Measurements from ENCODE around the gene PDE10A.

The PDE10A gene

DNA sequence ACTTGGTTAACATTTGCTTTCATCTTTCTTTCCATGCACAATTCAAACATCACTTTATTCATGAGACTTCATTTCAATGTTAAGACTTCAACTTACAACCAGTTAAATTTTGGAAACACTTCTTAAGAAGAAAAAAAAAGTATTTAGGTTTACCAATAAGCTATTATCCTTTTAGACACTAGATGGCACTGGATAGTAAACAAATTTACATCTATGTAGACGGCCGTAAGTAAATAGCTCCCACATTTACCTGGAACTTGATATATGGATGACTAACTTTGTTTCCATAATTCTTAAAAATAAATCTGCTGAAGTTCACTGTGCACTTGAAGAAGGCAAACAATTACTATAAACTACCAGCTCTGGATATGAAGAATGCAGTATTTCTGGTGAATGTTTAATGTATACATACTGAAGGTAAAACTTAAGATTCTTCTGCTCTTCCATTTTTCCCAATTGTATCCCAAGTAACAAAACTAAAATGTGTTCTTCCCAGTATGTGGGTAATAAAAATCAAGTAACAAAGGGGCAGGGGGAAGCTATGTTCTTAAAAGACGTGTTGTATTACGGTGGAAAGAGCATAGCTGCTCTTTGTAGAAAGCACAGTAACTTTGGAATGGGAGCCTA is 223.0 kb downstream of the PDE10A start:
- H3K9ac ChIP-seq (ENCODE audit: low read depth in 1 of 2, low read length in 2 of 2): no peak overlapping the region
- H3K4me1 ChIP-seq (ENCODE audit: control insufficient read depth in 2 of 2, insufficient read depth in 2 of 2, low read length in 2 of 2): no peaks in the 10 kb centered on the region
- H3K4me3 ChIP-seq (ENCODE audit: low read length in 2 of 2): no peak overlapping the region
- H3K27ac ChIP-seq (ENCODE audit: low read depth in 2 of 2, low read length in 2 of 2): no peak overlapping the region
- no peaks in the 10 kb centered on the region for H3K9me3 ChIP-seq (ENCODE audit: control insufficient read depth in 2 of 2, low read length in 2 of 2)
- no peaks in the 10 kb centered on the region for H3K27me3 ChIP-seq (ENCODE audit: control insufficient read depth in 2 of 2, insufficient read depth in 2 of 2, low read length in 2 of 2)
- no peaks in the 10 kb centered on the region for H3K36me3 ChIP-seq (ENCODE audit: control insufficient read depth in 2 of 2, insufficient read depth in 2 of 2, low read length in 2 of 2)

DNA sequence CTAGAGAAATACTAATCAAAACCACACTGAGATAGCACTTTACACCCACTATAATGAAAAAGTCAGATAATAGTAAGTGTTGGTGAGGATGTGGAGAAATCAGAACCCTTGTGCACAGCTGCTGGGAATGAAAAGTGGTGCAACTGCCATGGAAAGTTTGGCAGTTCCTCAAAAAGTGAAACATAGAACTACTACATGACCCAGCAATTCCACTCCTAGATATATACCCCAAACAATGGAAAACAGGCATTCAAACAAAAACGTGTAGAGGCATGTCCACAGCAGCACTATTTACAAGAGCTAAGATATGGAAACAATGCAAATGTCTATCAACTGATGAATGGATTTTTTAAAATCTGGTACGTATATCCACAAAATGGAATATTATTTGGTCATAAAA is 236.1 kb downstream of the PDE10A start:
- no peaks in the 10 kb centered on the region for H3K4me1 ChIP-seq (ENCODE audit: control insufficient read depth in 2 of 2, insufficient read depth in 2 of 2, low read length in 2 of 2)
- H3K27ac ChIP-seq (ENCODE audit: low read depth in 2 of 2, low read length in 2 of 2): no peak overlapping the region
- H3K36me3 ChIP-seq (ENCODE audit: control insufficient read depth in 2 of 2, insufficient read depth in 2 of 2, low read length in 2 of 2): no peaks in the 10 kb centered on the region
- H3K4me3 ChIP-seq (ENCODE audit: low read length in 2 of 2): no peak overlapping the region
- no peaks in the 10 kb centered on the region for H3K27me3 ChIP-seq (ENCODE audit: control insufficient read depth in 2 of 2, insufficient read depth in 2 of 2, low read length in 2 of 2)
- H3K9ac ChIP-seq (ENCODE audit: low read depth in 1 of 2, low read length in 2 of 2): no peak overlapping the region
- H3K9me3 ChIP-seq (ENCODE audit: control insufficient read depth in 2 of 2, low read length in 2 of 2): no peaks in the 10 kb centered on the region

- no peak overlapping the region for H3K9ac ChIP-seq (ENCODE audit: low read depth in 1 of 2, low read length in 2 of 2)
- no peaks in the 10 kb centered on the region for H3K9me3 ChIP-seq (ENCODE audit: control insufficient read depth in 2 of 2, low read length in 2 of 2)
- H3K27ac ChIP-seq (ENCODE audit: low read depth in 2 of 2, low read length in 2 of 2): no peak overlapping the region
- no peaks in the 10 kb centered on the region for H3K27me3 ChIP-seq (ENCODE audit: control insufficient read depth in 2 of 2, insufficient read depth in 2 of 2, low read length in 2 of 2)
- H3K4me1 ChIP-seq (ENCODE audit: control insufficient read depth in 2 of 2, insufficient read depth in 2 of 2, low read length in 2 of 2): no peaks in the 10 kb centered on the region
- no peaks in the 10 kb centered on the region for H3K36me3 ChIP-seq (ENCODE audit: control insufficient read depth in 2 of 2, insufficient read depth in 2 of 2, low read length in 2 of 2)
- H3K4me3 ChIP-seq (ENCODE audit: low read length in 2 of 2): no peak overlapping the region
These were observed 240.8 kb downstream of the PDE10A start for GRCh38 chr6:165422192-165422591.

- no peak overlapping the region for H3K4me3 ChIP-seq (ENCODE audit: low read length in 2 of 2)
- H3K27me3 ChIP-seq (ENCODE audit: control insufficient read depth in 2 of 2, insufficient read depth in 2 of 2, low read length in 2 of 2): no peaks in the 10 kb centered on the region
- H3K9me3 ChIP-seq (ENCODE audit: control insufficient read depth in 2 of 2, low read length in 2 of 2): no peaks in the 10 kb centered on the region
- no peak overlapping the region for H3K27ac ChIP-seq (ENCODE audit: low read depth in 2 of 2, low read length in 2 of 2)
- H3K36me3 ChIP-seq (ENCODE audit: control insufficient read depth in 2 of 2, insufficient read depth in 2 of 2, low read length in 2 of 2): no peaks in the 10 kb centered on the region
- no peak overlapping the region for H3K9ac ChIP-seq (ENCODE audit: low read depth in 1 of 2, low read length in 2 of 2)
- no peaks in the 10 kb centered on the region for H3K4me1 ChIP-seq (ENCODE audit: control insufficient read depth in 2 of 2, insufficient read depth in 2 of 2, low read length in 2 of 2)
These were observed 245.7 kb downstream of the PDE10A start for GRCh38 chr6:165417278-165417865.

- no peak overlapping the region for H3K27ac ChIP-seq (ENCODE audit: low read depth in 2 of 2, low read length in 2 of 2)
These were observed 258.3 kb downstream of the PDE10A start for GRCh38 chr6:165404697-165405096.

DNA sequence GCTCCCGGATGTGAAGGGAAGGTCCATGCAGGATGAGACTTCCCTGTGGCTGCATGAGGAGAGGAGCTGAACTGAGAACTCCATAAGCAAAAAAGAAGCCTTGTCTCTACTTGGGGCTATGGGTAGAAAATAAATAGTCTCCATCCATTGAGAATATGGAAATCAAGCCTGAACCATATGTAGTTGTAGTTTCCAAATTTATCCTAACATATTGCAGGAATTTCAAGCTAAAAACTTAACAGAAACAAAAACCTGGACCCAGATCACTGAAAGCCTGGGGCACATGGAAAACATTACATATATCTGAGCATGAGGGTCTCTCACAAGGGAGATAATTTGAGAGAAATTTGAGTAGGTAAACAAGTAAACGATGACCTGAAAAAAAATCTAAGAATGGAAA is 258.7 kb downstream of the PDE10A start:
- Histone ChIP-seq H3K36me3 (ENCODE audit: control insufficient read depth in 2 of 2, insufficient read depth in 2 of 2, low read length in 2 of 2) (no peaks in the 10 kb centered on the region), H3K4me1 (ENCODE audit: control insufficient read depth in 2 of 2, insufficient read depth in 2 of 2, low read length in 2 of 2) (no peaks in the 10 kb centered on the region), H3K4me3 (ENCODE audit: low read length in 2 of 2) (no peak overlapping the region), H3K9me3 (ENCODE audit: control insufficient read depth in 2 of 2, low read length in 2 of 2) (peaks cover 0 to 3% of the 10 kb centered on the region in 2 donors), H3K9ac (ENCODE audit: low read depth in 1 of 2, low read length in 2 of 2) (no peak overlapping the region), H3K27ac (ENCODE audit: low read depth in 2 of 2, low read length in 2 of 2) (no peak overlapping the region), H3K27me3 (ENCODE audit: control insufficient read depth in 2 of 2, insufficient read depth in 2 of 2, low read length in 2 of 2) (no peaks in the 10 kb centered on the region)

More at GRCh38 chr6:165404697-165405096, 258.3 kb downstream of the PDE10A start:
- Histone ChIP-seq H3K27me3 (ENCODE audit: control insufficient read depth in 2 of 2, insufficient read depth in 2 of 2, low read length in 2 of 2) (no peaks in the 10 kb centered on the region), H3K4me1 (ENCODE audit: control insufficient read depth in 2 of 2, insufficient read depth in 2 of 2, low read length in 2 of 2) (no peaks in the 10 kb centered on the region), H3K9ac (ENCODE audit: low read depth in 1 of 2, low read length in 2 of 2) (no peak overlapping the region), H3K4me3 (ENCODE audit: low read length in 2 of 2) (no peak overlapping the region), H3K36me3 (ENCODE audit: control insufficient read depth in 2 of 2, insufficient read depth in 2 of 2, low read length in 2 of 2) (no peaks in the 10 kb centered on the region), H3K9me3 (ENCODE audit: control insufficient read depth in 2 of 2, low read length in 2 of 2) (peaks cover 0 to 3% of the 10 kb centered on the region in 2 donors)

DNA sequence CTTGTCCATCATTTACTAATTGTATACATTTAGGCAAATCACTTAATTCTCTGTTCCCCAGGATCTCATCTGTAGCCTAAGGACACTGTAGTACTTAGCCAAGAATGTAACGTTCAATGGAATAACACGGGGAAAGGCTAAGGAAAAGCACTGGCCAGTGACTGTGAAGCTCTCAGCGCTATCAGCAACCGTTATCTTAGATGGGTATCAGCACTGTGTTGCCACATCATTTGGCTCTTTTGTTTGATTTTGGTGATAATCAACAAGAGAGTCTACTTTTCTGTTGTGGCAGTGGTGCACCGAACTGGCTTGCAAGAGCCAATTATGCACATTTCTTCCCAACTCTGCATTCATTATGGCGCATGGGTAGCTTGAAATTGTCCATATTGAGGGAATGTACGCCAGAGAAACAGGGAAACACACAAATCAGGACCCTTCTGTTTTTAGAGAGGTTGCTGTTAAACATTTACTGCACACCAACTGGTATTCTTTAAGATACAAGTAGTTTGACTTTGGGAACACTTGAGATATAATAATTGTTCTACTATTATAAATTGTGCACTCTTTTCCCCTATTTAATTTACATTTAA is 259.9 kb downstream of the PDE10A start:
- Histone ChIP-seq H3K27ac (ENCODE audit: low read depth in 2 of 2, low read length in 2 of 2) (no peak overlapping the region), H3K9me3 (ENCODE audit: control insufficient read depth in 2 of 2, low read length in 2 of 2) (peaks cover 0 to 3% of the 10 kb centered on the region in 2 donors), H3K9ac (ENCODE audit: low read depth in 1 of 2, low read length in 2 of 2) (no peak overlapping the region), H3K27me3 (ENCODE audit: control insufficient read depth in 2 of 2, insufficient read depth in 2 of 2, low read length in 2 of 2) (no peaks in the 10 kb centered on the region), H3K4me3 (ENCODE audit: low read length in 2 of 2) (no peak overlapping the region), H3K36me3 (ENCODE audit: control insufficient read depth in 2 of 2, insufficient read depth in 2 of 2, low read length in 2 of 2) (no peaks in the 10 kb centered on the region), H3K4me1 (ENCODE audit: control insufficient read depth in 2 of 2, insufficient read depth in 2 of 2, low read length in 2 of 2) (no peaks in the 10 kb centered on the region)

DNA sequence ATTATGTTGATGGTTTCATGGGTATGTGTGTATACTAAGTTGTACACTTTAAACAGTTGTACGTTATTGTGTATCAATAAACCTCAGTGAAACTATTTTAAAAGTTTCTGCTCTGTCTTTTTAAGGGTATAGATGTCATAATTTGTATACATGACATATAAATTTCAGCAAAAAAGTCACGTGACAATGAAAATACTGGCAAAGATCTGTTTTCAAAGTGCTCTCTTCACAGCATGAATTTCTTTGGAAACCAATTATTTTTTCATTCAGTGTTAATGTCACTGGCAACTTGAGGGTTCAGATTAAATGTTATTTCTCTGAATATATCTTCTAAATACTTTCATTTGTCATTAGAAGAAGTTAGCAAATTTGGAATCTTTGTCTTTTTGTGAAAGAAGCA is 261.9 kb downstream of the PDE10A start:
- Histone ChIP-seq H3K4me3 (ENCODE audit: low read length in 2 of 2) (no peak overlapping the region), H3K27ac (ENCODE audit: low read depth in 2 of 2, low read length in 2 of 2) (no peak overlapping the region), H3K36me3 (ENCODE audit: control insufficient read depth in 2 of 2, insufficient read depth in 2 of 2, low read length in 2 of 2) (no peaks in the 10 kb centered on the region), H3K9ac (ENCODE audit: low read depth in 1 of 2, low read length in 2 of 2) (no peak overlapping the region), H3K27me3 (ENCODE audit: control insufficient read depth in 2 of 2, insufficient read depth in 2 of 2, low read length in 2 of 2) (no peaks in the 10 kb centered on the region), H3K4me1 (ENCODE audit: control insufficient read depth in 2 of 2, insufficient read depth in 2 of 2, low read length in 2 of 2) (no peaks in the 10 kb centered on the region), H3K9me3 (ENCODE audit: control insufficient read depth in 2 of 2, low read length in 2 of 2) (peaks cover 0 to 3% of the 10 kb centered on the region in 2 donors)

DNA sequence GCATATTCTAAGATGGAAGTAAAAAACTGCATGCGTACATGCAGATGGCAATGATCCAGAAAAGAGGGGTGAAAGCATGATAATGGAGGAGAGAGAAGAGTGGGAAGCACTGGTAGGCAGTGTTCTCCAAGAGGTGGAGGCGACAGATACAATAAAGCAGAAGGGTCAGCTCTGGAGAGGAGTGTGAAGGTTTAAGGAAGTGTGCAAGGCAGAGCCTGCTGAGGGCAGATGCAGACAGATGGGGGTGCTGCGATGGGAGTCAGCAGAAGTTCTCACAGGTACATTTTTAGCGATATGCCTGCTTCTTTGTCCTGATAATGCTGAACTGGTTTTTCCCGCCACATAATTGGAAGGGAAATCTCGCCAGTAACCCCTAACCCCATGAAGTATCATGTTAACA is 272.6 kb downstream of the PDE10A start:
- no peak overlapping the region for H3K9ac ChIP-seq (ENCODE audit: low read depth in 1 of 2, low read length in 2 of 2)
- H3K27me3 ChIP-seq (ENCODE audit: control insufficient read depth in 2 of 2, insufficient read depth in 2 of 2, low read length in 2 of 2): no peaks in the 10 kb centered on the region
- H3K36me3 ChIP-seq (ENCODE audit: control insufficient read depth in 2 of 2, insufficient read depth in 2 of 2, low read length in 2 of 2): no peaks in the 10 kb centered on the region
- no peak overlapping the region for H3K4me3 ChIP-seq (ENCODE audit: low read length in 2 of 2)
- H3K4me1 ChIP-seq (ENCODE audit: control insufficient read depth in 2 of 2, insufficient read depth in 2 of 2, low read length in 2 of 2): no peaks in the 10 kb centered on the region
- H3K27ac ChIP-seq (ENCODE audit: low read depth in 2 of 2, low read length in 2 of 2): no peak overlapping the region
- H3K9me3 ChIP-seq (ENCODE audit: control insufficient read depth in 2 of 2, low read length in 2 of 2): no peaks in the 10 kb centered on the region

GRCh38 chr6:165389534-165389933 is 273.5 kb downstream of the PDE10A start:
- Histone ChIP-seq H3K36me3 (ENCODE audit: control insufficient read depth in 2 of 2, insufficient read depth in 2 of 2, low read length in 2 of 2) (no peaks in the 10 kb centered on the region), H3K27me3 (ENCODE audit: control insufficient read depth in 2 of 2, insufficient read depth in 2 of 2, low read length in 2 of 2) (no peaks in the 10 kb centered on the region), H3K9me3 (ENCODE audit: control insufficient read depth in 2 of 2, low read length in 2 of 2) (no peaks in the 10 kb centered on the region), H3K4me1 (ENCODE audit: control insufficient read depth in 2 of 2, insufficient read depth in 2 of 2, low read length in 2 of 2) (no peaks in the 10 kb centered on the region), H3K4me3 (ENCODE audit: low read length in 2 of 2) (no peak overlapping the region), H3K9ac (ENCODE audit: low read depth in 1 of 2, low read length in 2 of 2) (no peak overlapping the region), H3K27ac (ENCODE audit: low read depth in 2 of 2, low read length in 2 of 2) (no peak overlapping the region)

Measured in mucosa of rectum (tissue), 2 donors.